CD14-positive monocyte (primary cell): ENCODE measurements around the gene MLC1. TPM values are rescaled to one million over a fixed set of nuclear protein-coding genes. Genes with fewer than 3 reads are reported as not detected.

Experiments used
- DNase-seq, 3 donors: peaks; one replicate each; pipeline ENCODE4 v3.0.0-alpha.2; 2011 to 2022
- H2AFZ ChIP-seq: 2 replicates; pipeline ENCODE4 v1.6.0; 2012; ENCODE audit warnings: mild to moderate bottlenecking, low read depth, low read length, inconsistent platforms; ENCODE audit not compliant: insufficient read depth, poor library complexity, severe bottlenecking
- H3K27ac ChIP-seq, 2 donors: 1 replicate in 1 of 2; 2 replicates in 1 of 2; pipeline ENCODE4 v1.5.1; 2012 to 2013; ENCODE audit warnings: low read length in 2 of 2, control low read depth in 1 of 2, inconsistent platforms in 1 of 2, low read depth in 1 of 2, mild to moderate bottlenecking in 1 of 2
- H3K27me3 ChIP-seq, 2 donors: one replicate each; pipeline versions ENCODE4 v1.6.0 to v1.6.1; 2011 to 2013; ENCODE audit warnings: low read length in 2 of 2; ENCODE audit not compliant: control insufficient read depth in 2 of 2, insufficient read depth in 2 of 2
- H3K36me3 ChIP-seq, 2 donors: replicated peaks in 1 of 2; 1 replicate in 1 of 2; 2 replicates in 1 of 2; pipeline versions ENCODE4 v1.5.1 to v1.6.1; 2012 to 2013; ENCODE audit warnings: low read length in 2 of 2, control low read depth in 1 of 2, inconsistent platforms in 1 of 2, mild to moderate bottlenecking in 1 of 2; ENCODE audit not compliant: insufficient read depth in 2 of 2, control insufficient read depth in 1 of 2
- H3K4me1 ChIP-seq, 2 donors: 1 replicate in 1 of 2; 2 replicates in 1 of 2; pipeline versions ENCODE4 v1.5.1 to v1.6.1; 2012 to 2013; ENCODE audit warnings: low read length in 2 of 2, control low read depth in 1 of 2, inconsistent platforms in 1 of 2, mild to moderate bottlenecking in 1 of 2, moderate library complexity in 1 of 2; ENCODE audit not compliant: insufficient read depth in 2 of 2, control insufficient read depth in 1 of 2
- H3K4me2 ChIP-seq: replicated peaks from 2 replicates; pipeline ENCODE3; 2012; ENCODE audit warnings: low read length, moderate library complexity, mild to moderate bottlenecking; ENCODE audit not compliant: poor library complexity, severe bottlenecking; ENCODE audit errors: extremely low read depth
- H3K4me3 ChIP-seq, 3 experiments: fragments of 200-600 bp in 1 of 3; sonication (generic) in 1 of 3; replicated peaks in 1 of 3; 1 replicate in 2 of 3; 2 replicates in 1 of 3; pipeline ENCODE4 v1.5.1; 2011 to 2013; ENCODE audit warnings: low read length in 3 of 3, mild to moderate bottlenecking in 3 of 3, control low read depth in 2 of 3, low read depth in 2 of 3, inconsistent platforms in 1 of 3, moderate library complexity in 1 of 3
- H3K79me2 ChIP-seq: 2 replicates; pipeline ENCODE4 v1.6.0; 2012; ENCODE audit warnings: mild to moderate bottlenecking, control low read depth, inconsistent platforms, low read length, moderate library complexity; ENCODE audit not compliant: insufficient read depth
- H3K9ac ChIP-seq: 2 replicates; pipeline ENCODE4 v1.6.0; 2017; ENCODE audit warnings: low read length, mild to moderate bottlenecking; ENCODE audit not compliant: insufficient read depth, poor library complexity, severe bottlenecking
- H3K9me3 ChIP-seq, 2 donors: replicated peaks in 1 of 2; 1 replicate in 1 of 2; 2 replicates in 1 of 2; pipeline versions ENCODE4 v1.5.1 to v1.6.1; 2012 to 2013; ENCODE audit warnings: low read length in 2 of 2, control low read depth in 1 of 2; ENCODE audit not compliant: control insufficient read depth in 1 of 2, insufficient read depth in 1 of 2
- H4K20me1 ChIP-seq: 2 replicates; pipeline ENCODE4 v1.6.0; 2012; ENCODE audit warnings: mild to moderate bottlenecking, low read length, control low read depth, moderate library complexity; ENCODE audit not compliant: insufficient read depth
- H3K27ac Mint-ChIP-seq, 7 donors: one replicate each; pipeline ENCODE4 v1.8.0; 2020; ENCODE audit warnings: mild to moderate bottlenecking in 7 of 7, mixed read lengths in 7 of 7, moderate library complexity in 6 of 7, inconsistent platforms in 2 of 7
- H3K27me3 Mint-ChIP-seq, 3 donors: one replicate each; pipeline ENCODE4 v1.8.0; 2021 to 2022; ENCODE audit warnings: low read depth in 3 of 3, mild to moderate bottlenecking in 3 of 3, mixed read lengths in 3 of 3, moderate library complexity in 3 of 3, inconsistent platforms in 1 of 3
- H3K36me3 Mint-ChIP-seq, 2 donors: one replicate each; pipeline ENCODE4 v1.8.0; 2020; ENCODE audit warnings: mixed read lengths in 2 of 2, inconsistent platforms in 1 of 2, mild to moderate bottlenecking in 1 of 2
- H3K4me1 Mint-ChIP-seq: one replicate; pipeline ENCODE4 v1.8.0; 2020; ENCODE audit warnings: mild to moderate bottlenecking, mixed read lengths
- H3K4me3 Mint-ChIP-seq, 2 donors: one replicate each; pipeline ENCODE4 v1.8.0; 2020; ENCODE audit warnings: mild to moderate bottlenecking in 2 of 2, mixed read lengths in 2 of 2, moderate library complexity in 1 of 2
- H3K9me3 Mint-ChIP-seq, 7 donors: one replicate each; pipeline ENCODE4 v1.8.0; 2020 to 2022; ENCODE audit warnings: mixed read lengths in 7 of 7, mild to moderate bottlenecking in 6 of 7, moderate library complexity in 6 of 7, inconsistent platforms in 2 of 7
- CTCF ChIP-seq: fragments of 200-600 bp; IDR thresholded peaks from one replicate; pipeline ENCODE4 v1.8.0; 2022; ENCODE audit warnings: antibody characterized with exemption, mild to moderate bottlenecking
- WGBS: methylation state at CpG from one replicate; pipeline ENCODE4 v1.1.5; 2013; ENCODE audit warnings: missing lambda C conversion rate; ENCODE audit not compliant: insufficient coverage; 5-methylcytosine and 5-hydroxymethylcytosine counted together
- intact Hi-C, 2 donors: fragments of 100-400 bp; cut with micrococcal nuclease; formaldehyde crosslinking; loops; one replicate each; pipeline versions ENCODE4 v1.15.0 to v1.15.1; 2023
- polyA plus RNA-seq, 3 donors: library from polyadenylated mRNA; depleted of rRNA in 1 of 3; unstranded in 2 of 3; stranded (reverse) in 1 of 3; fragments of 300-500 nt in 2 of 3; fragments of >200 nt in 1 of 3; fragmentation: Illumina TruSeq in 2 of 3; gene quantifications; 1 replicate in 2 of 3; 2 replicates in 1 of 3; pipeline ENCODE4 v1.2.3, GENCODE V29; 2012 to 2021

MLC1 gene
- polyA plus RNA-seq, 3 donors: 1.6 to 3.6 (median 1.8) TPM

- peaks cover 0 to 5% of the 10 kb centered on the region in 2 donors for H3K27me3 ChIP-seq
- H2AFZ ChIP-seq: no peak overlapping the region
- no peak for TF ChIP-seq CTCF
- no peak overlapping the region for H3K4me3 ChIP-seq
- Mint-ChIP-seq H3K4me3 (no peak overlapping the region), H3K4me1 (peaks cover 7% of the 10 kb centered on the region), H3K27me3 (peaks cover 15 to 25% (median 22%) of the 10 kb centered on the region in 3 donors), H3K9me3 (peaks cover 0 to 10% (median 5%) of the 10 kb centered on the region in 7 donors), H3K27ac (no peak overlapping the region), H3K36me3 (no peaks in the 10 kb centered on the region)
- H3K9me3 ChIP-seq: peaks cover 0 to 4% of the 10 kb centered on the region in 2 donors
- peaks cover 0 to 6% of the 10 kb centered on the region in 2 donors for H3K4me1 ChIP-seq
- no peak overlapping the region for H3K4me2 ChIP-seq
- no peaks in the 10 kb centered on the region for H3K36me3 ChIP-seq
- H3K79me2 ChIP-seq: no peaks in the 10 kb centered on the region
- no peak overlapping the region for H3K27ac ChIP-seq
- WGBS: 95% methylated on average over 7 of the region's 12 CpGs
- H3K9ac ChIP-seq: no peak overlapping the region
- no peak for DNase-seq
- intact Hi-C loops: no loop called here
- H4K20me1 ChIP-seq: no peaks in the 10 kb centered on the region
Measured at GRCh38 chr22:50048061-50048765, 37.0 kb downstream of the MLC1 start.

DNA sequence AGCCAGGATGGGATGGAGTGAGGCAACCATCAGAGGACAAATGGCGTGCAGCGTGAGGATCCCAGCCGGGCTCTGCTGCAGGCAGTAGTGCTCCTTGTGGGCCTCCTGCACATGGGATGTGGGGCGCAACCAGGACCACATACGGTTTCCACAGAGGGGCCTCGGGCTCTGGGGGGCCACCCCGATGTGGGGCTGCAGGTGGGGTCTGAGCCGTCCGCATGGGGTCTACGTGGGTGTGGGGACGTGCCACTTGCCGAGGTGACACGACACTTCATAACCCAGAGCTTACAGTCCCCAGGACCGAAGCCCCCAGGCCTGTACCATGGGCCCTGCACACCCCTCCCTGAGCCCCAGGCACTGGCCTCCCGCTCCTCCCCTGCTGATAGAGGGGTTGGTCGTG is 37.9 kb downstream of the MLC1 start:
- no peak for TF ChIP-seq CTCF
- Histone ChIP-seq H3K9me3 (no peaks in the 10 kb centered on the region), H3K4me1 (peaks cover 0 to 6% of the 10 kb centered on the region in 2 donors), H3K4me3 (no peak overlapping the region), H3K27me3 (peaks cover 0 to 5% of the 10 kb centered on the region in 2 donors), H3K36me3 (no peaks in the 10 kb centered on the region), H3K9ac (no peak overlapping the region), H2AFZ (no peak overlapping the region), H3K27ac (no peak overlapping the region), H3K79me2 (no peaks in the 10 kb centered on the region), H3K4me2 (no peak overlapping the region), H4K20me1 (no peaks in the 10 kb centered on the region)
- Mint-ChIP-seq H3K27me3 (peaks cover 21 to 25% (median 22%) of the 10 kb centered on the region in 3 donors), H3K4me3 (no peak overlapping the region), H3K9me3 (peaks cover 0 to 6% (median 2%) of the 10 kb centered on the region in 7 donors), H3K27ac (no peak overlapping the region), H3K4me1 (peaks cover 7% of the 10 kb centered on the region), H3K36me3 (no peaks in the 10 kb centered on the region)
- no peak for DNase-seq
- WGBS: 98% methylated on average over 8 of the region's 16 CpGs
- intact Hi-C loops: no loop called here
